RCC 7860 (cell line): Measurements from ENCODE around the gene TSPAN31.
A peak's percentile ranks its signal among the peaks of the same experiment; 100 is the strongest.

Experiments
- DNase-seq: peaks from one replicate; pipeline ENCODE4 v3.0.0-alpha.2; 2015; ENCODE audit warnings: low spot score
- FAIRE-seq: peaks from 2 replicates; lab custom pipeline; 2012; peaks lifted over from hg19 to GRCh38; lab: Jason Lieb, UNC

Gene TSPAN31

GRCh38 chr12:57782243-57782607 is 37.4 kb downstream of the TSPAN31 start:
- FAIRE-seq: no peak
- no peak for DNase-seq

GRCh38 chr12:57782608-57783465 is 38.0 kb downstream of the TSPAN31 start, which contains the start of gene TSFM:
TSFM (plus strand) TSS chr12:57782787; CDS start chr12:57782802, 15 bp downstream.
- peak; percentile 20 for FAIRE-seq
- peak; percentile 80 for DNase-seq

GRCh38 chr12:57783466-57783801 is 38.6 kb downstream of the TSPAN31 start:
- FAIRE-seq: no peak
- DNase-seq: no peak

GRCh38 chr12:57783861-57784260 is 39.0 kb downstream of the TSPAN31 start:
- DNase-seq: no peak
- no peak for FAIRE-seq

GRCh38 chr12:57793920-57794319 is 49.1 kb downstream of the TSPAN31 start:
- FAIRE-seq: no peak
- DNase-seq: peak; percentile 46

- peak; percentile 8 for DNase-seq
- FAIRE-seq: no peak
These were observed 50.5 kb downstream of the TSPAN31 start for GRCh38 chr12:57795354-57795753.

- FAIRE-seq (no peak), DNase-seq (no peak)
These were observed 52.2 kb downstream of the TSPAN31 start for GRCh38 chr12:57796996-57797395.

- FAIRE-seq: no peak
These were observed 53.1 kb downstream of the TSPAN31 start for GRCh38 chr12:57797933-57798332.

More at GRCh38 chr12:57797933-57798332, 53.1 kb downstream of the TSPAN31 start:
- DNase-seq: no peak
